ENCODE measurements around the gene PKMYT1. TPM values are rescaled to one million over a fixed set of nuclear protein-coding genes. Genes with fewer than 3 reads are reported as not detected.
A peak's percentile ranks its signal among the peaks of the same experiment; 100 is the strongest.

PKMYT1 gene
- total and polyA plus RNA-seq, 7 experiments from 2014 or later: 0.93 to 89.1 TPM; not detected in 5

- intact Hi-C loops (cut with micrococcal nuclease): loop anchor here (2.0 kb wide), 3 partner anchors 43 to 87 kb away; partner anchors contain the start of gene FLYWCH2 (in 1 of the 2)
- Histone ChIP-seq H3K27me3 (ENCODE audit: control insufficient read depth in 2 of 2, insufficient read depth in 2 of 2, low read length in 2 of 2) (no peaks in the 10 kb centered on the region), H3K36me3 (ENCODE audit: control insufficient read depth in 2 of 3, insufficient read depth in 3 of 3, low read length in 3 of 3) (peaks cover 0 to 43% (median 0%) of the 10 kb centered on the region in 3 experiments), H3K27ac (ENCODE audit: low read depth, low read length) (no peak overlapping the region), H3K4me1 (ENCODE audit: control insufficient read depth in 2 of 2, insufficient read depth in 2 of 2, low read length in 2 of 2) (peaks cover 5 to 10% of the 10 kb centered on the region in 2 donors), H3K9me3 (ENCODE audit: control insufficient read depth in 2 of 3, low read length in 3 of 3) (no peaks in the 10 kb centered on the region), H3K4me3 (ENCODE audit: low read length) (no peak overlapping the region)
- Mint-ChIP-seq H3K9me3 (no peaks in the 10 kb centered on the region), H3K4me3 (no peak overlapping the region), H3K27me3 (no peaks in the 10 kb centered on the region), H3K27ac (peak overlapping the region in 5 of 9 donors; percentile 12 to 63 (median 48)), H3K4me1 (peaks cover 9 to 19% (median 16%) of the 10 kb centered on the region in 7 donors), H3K36me3 (peaks cover 0 to 10% (median 0%) of the 10 kb centered on the region in 5 donors)
- no peak for ATAC-seq
- ChIA-PET POLR2A (interaction anchor here (0.8 to 1.2 kb wide), 2 partner anchors 13 to 43 kb away, joined by 4 to 5 read pairs; partner anchors contain the start of gene FLYWCH2), CTCF (interaction anchor here (0.8 to 1.5 kb wide), 9 partner anchors 12 to 87 kb away, joined by 3 to 7 read pairs (median 5); partner anchors contain the start of genes FLYWCH1 and FLYWCH2)
- no peak for DNase-seq
These were observed 54.1 kb downstream of the PKMYT1 start for GRCh38 chr16:2925951-2926649.

- Histone ChIP-seq H3K4me3 (ENCODE audit: low read length) (no peak overlapping the region), H3K36me3 (ENCODE audit: control insufficient read depth in 2 of 3, insufficient read depth in 3 of 3, low read length in 3 of 3) (peaks cover 0 to 34% (median 0%) of the 10 kb centered on the region in 3 experiments), H3K27me3 (ENCODE audit: control insufficient read depth in 2 of 2, insufficient read depth in 2 of 2, low read length in 2 of 2) (no peaks in the 10 kb centered on the region), H3K4me1 (ENCODE audit: control insufficient read depth in 2 of 2, insufficient read depth in 2 of 2, low read length in 2 of 2) (peaks cover 5 to 10% of the 10 kb centered on the region in 2 donors), H3K9me3 (ENCODE audit: control insufficient read depth in 2 of 3, low read length in 3 of 3) (no peaks in the 10 kb centered on the region), H3K27ac (ENCODE audit: low read depth, low read length) (no peak overlapping the region)
- intact Hi-C loops (cut with micrococcal nuclease): no loop called here
- Mint-ChIP-seq H3K27ac (no peak overlapping the region), H3K4me1 (peaks cover 9 to 19% (median 16%) of the 10 kb centered on the region in 7 donors), H3K27me3 (no peaks in the 10 kb centered on the region), H3K4me3 (no peak overlapping the region), H3K9me3 (no peaks in the 10 kb centered on the region), H3K36me3 (peaks cover 0 to 10% (median 0%) of the 10 kb centered on the region in 5 donors)
- ATAC-seq (no peak), DNase-seq (no peak)
- POLR2A ChIA-PET: interaction anchor here (1.4 kb wide), 1 partner anchor 42 kb away, joined by 5 read pairs; the partner anchor contains the start of gene FLYWCH2
- CTCF ChIA-PET: no interaction called here
These were observed 55.1 kb downstream of the PKMYT1 start for GRCh38 chr16:2924901-2925755.

GRCh38 chr16:2923481-2923880 lies 56.8 kb downstream of the PKMYT1 start:
- Histone ChIP-seq H3K4me3 (ENCODE audit: low read length) (no peak overlapping the region), H3K27me3 (ENCODE audit: control insufficient read depth in 2 of 2, insufficient read depth in 2 of 2, low read length in 2 of 2) (no peaks in the 10 kb centered on the region), H3K36me3 (ENCODE audit: control insufficient read depth in 2 of 3, insufficient read depth in 3 of 3, low read length in 3 of 3) (peaks cover 0 to 20% (median 0%) of the 10 kb centered on the region in 3 experiments), H3K4me1 (ENCODE audit: control insufficient read depth in 2 of 2, insufficient read depth in 2 of 2, low read length in 2 of 2) (peaks cover 5 to 10% of the 10 kb centered on the region in 2 donors), H3K9me3 (ENCODE audit: control insufficient read depth in 2 of 3, low read length in 3 of 3) (no peaks in the 10 kb centered on the region), H3K27ac (ENCODE audit: low read depth, low read length) (no peak overlapping the region)
- ChIA-PET CTCF (interaction anchor here (1.0 to 1.4 kb wide), 2 partner anchors 8 to 56 kb away, joined by 4 read pairs; no protein-coding TSS in a partner anchor), POLR2A (interaction anchor here (1.4 to 1.8 kb wide), 2 partner anchors 40 kb away, joined by 5 read pairs; partner anchors contain the start of gene FLYWCH2)
- H3K27me3 Mint-ChIP-seq: no peaks in the 10 kb centered on the region
- no peak overlapping the region for H3K27ac Mint-ChIP-seq
- no peaks in the 10 kb centered on the region for H3K9me3 Mint-ChIP-seq
- DNase-seq: no peak
- ATAC-seq: no peak
- H3K4me1 Mint-ChIP-seq: peaks cover 13 to 24% (median 21%) of the 10 kb centered on the region in 7 donors
- intact Hi-C loops (cut with micrococcal nuclease): no loop called here
- no peak overlapping the region for H3K4me3 Mint-ChIP-seq
- H3K36me3 Mint-ChIP-seq: peaks cover 0 to 14% (median 5%) of the 10 kb centered on the region in 5 donors

Other genes starting within 250 kb of the PKMYT1 start
- 1,000 to 10,000 TPM in 4 of 5 experiments, 100 to 1,000 TPM in 1; 590 to 1,259 (median 1,020) TPM for gene SRRM2, start 227.8 kb downstream of the PKMYT1 start, total RNA-seq
- gene SRRM2, start 227.8 kb downstream of the PKMYT1 start, polyA plus RNA-seq: 100 to 1,000 TPM in 1 of 2 donors, 10 to 100 TPM in 1; 52.1 to 119 TPM
- 100 to 1,000 TPM in 2 of 5 experiments, 10 to 100 TPM in 3; 65.3 to 242 (median 99.3) TPM for gene ELOB, start 203.2 kb downstream of the PKMYT1 start, total RNA-seq
- gene ELOB, start 203.2 kb downstream of the PKMYT1 start, polyA plus RNA-seq: 100 to 1,000 TPM; 136 to 252 TPM
- gene PRSS33, start 192.9 kb downstream of the PKMYT1 start, total RNA-seq: under 1 TPM in 1 of 5 experiments, not detected in 4; 0.19 TPM
- gene PRSS33, start 192.9 kb downstream of the PKMYT1 start, polyA plus RNA-seq: not detected
- gene PRSS41, start 182.0 kb downstream of the PKMYT1 start, total RNA-seq: not detected
- not detected for gene PRSS41, start 182.0 kb downstream of the PKMYT1 start, polyA plus RNA-seq
- gene PRSS21, start 163.2 kb downstream of the PKMYT1 start, total RNA-seq: 1 to 10 TPM in 4 of 5 experiments, not detected in 1; 1.1 to 7.9 (median 1.4) TPM
- 10 to 100 TPM in 1 of 2 donors, 1 to 10 TPM in 1; 1.9 to 11.2 TPM for gene PRSS21, start 163.2 kb downstream of the PKMYT1 start, polyA plus RNA-seq
- gene ZG16B, start 150.1 kb downstream of the PKMYT1 start, total RNA-seq: 10 to 100 TPM in 1 of 5 experiments, 1 to 10 TPM in 1, not detected in 3; 2.3 to 17.2 TPM
- gene ZG16B, start 150.1 kb downstream of the PKMYT1 start, polyA plus RNA-seq: not detected
- gene PRSS22, start 122.3 kb downstream of the PKMYT1 start, total RNA-seq: under 1 TPM in 2 of 5 experiments, not detected in 3; 0.59 to 0.72 TPM
- not detected for gene PRSS22, start 122.3 kb downstream of the PKMYT1 start, polyA plus RNA-seq
- gene FLYWCH2, start 97.2 kb downstream of the PKMYT1 start, total RNA-seq: 10 to 100 TPM; 13.6 to 30.4 (median 24.0) TPM
- gene FLYWCH2, start 97.2 kb downstream of the PKMYT1 start, polyA plus RNA-seq: 10 to 100 TPM; 24.8 to 26.8 TPM
- 100 to 1,000 TPM in 2 of 5 experiments, 10 to 100 TPM in 3; 48.6 to 149 (median 87.0) TPM for gene FLYWCH1, start 68.5 kb downstream of the PKMYT1 start, total RNA-seq
- gene FLYWCH1, start 68.5 kb downstream of the PKMYT1 start, polyA plus RNA-seq: 10 to 100 TPM; 12.4 to 30.0 TPM
- not detected for gene KREMEN2, start 16.2 kb downstream of the PKMYT1 start, total RNA-seq
- not detected for gene KREMEN2, start 16.2 kb downstream of the PKMYT1 start, polyA plus RNA-seq
- 10 to 100 TPM in 1 of 5 experiments, 1 to 10 TPM in 1, under 1 TPM in 3; 0.40 to 39.4 (median 0.79) TPM for gene PAQR4, start 11.1 kb downstream of the PKMYT1 start, total RNA-seq
- under 1 TPM in 1 of 2 donors, not detected in 1; 0.54 TPM for gene PAQR4, start 11.1 kb downstream of the PKMYT1 start, polyA plus RNA-seq
- gene CLDN9, start 32.5 kb upstream of the PKMYT1 start, total RNA-seq: under 1 TPM in 2 of 5 experiments, not detected in 3; 0.15 to 0.37 TPM
- gene CLDN9, start 32.5 kb upstream of the PKMYT1 start, polyA plus RNA-seq: not detected
- not detected for gene CLDN6, start 37.7 kb upstream of the PKMYT1 start, total RNA-seq
- not detected for gene CLDN6, start 37.7 kb upstream of the PKMYT1 start, polyA plus RNA-seq
- 1 to 10 TPM in 3 of 5 experiments, under 1 TPM in 2; 0.57 to 5.9 (median 1.1) TPM for gene TNFRSF12A, start 39.9 kb upstream of the PKMYT1 start, total RNA-seq
- gene TNFRSF12A, start 39.9 kb upstream of the PKMYT1 start, polyA plus RNA-seq: not detected
- 10 to 100 TPM; 11.5 to 29.6 (median 14.9) TPM for gene HCFC1R1, start 43.5 kb upstream of the PKMYT1 start, total RNA-seq
- gene HCFC1R1, start 43.5 kb upstream of the PKMYT1 start, polyA plus RNA-seq: 10 to 100 TPM; 12.0 to 24.6 TPM
- gene THOC6, start 43.6 kb upstream of the PKMYT1 start, total RNA-seq: 10 to 100 TPM; 25.3 to 55.5 (median 26.0) TPM
- gene THOC6, start 43.6 kb upstream of the PKMYT1 start, polyA plus RNA-seq: 10 to 100 TPM; 46.3 to 60.6 TPM
- gene BICDL2, start 56.5 kb upstream of the PKMYT1 start, total RNA-seq: 1 to 10 TPM in 1 of 5 experiments, not detected in 4; 1.0 TPM
- not detected for gene BICDL2, start 56.5 kb upstream of the PKMYT1 start, polyA plus RNA-seq
- 10 to 100 TPM in 2 of 5 experiments, 1 to 10 TPM in 1, under 1 TPM in 2; 0.73 to 64.4 (median 3.7) TPM for gene MMP25, start 66.1 kb upstream of the PKMYT1 start, total RNA-seq
- under 1 TPM; 0.64 to 0.93 TPM for gene MMP25, start 66.1 kb upstream of the PKMYT1 start, polyA plus RNA-seq
- gene IL32, start 85.2 kb upstream of the PKMYT1 start, total RNA-seq: 1,000 to 10,000 TPM in 1 of 5 experiments, 100 to 1,000 TPM in 4; 351 to 3,697 (median 587) TPM
- 1,000 to 10,000 TPM; 1,418 to 1,605 TPM for gene IL32, start 85.2 kb upstream of the PKMYT1 start, polyA plus RNA-seq
- under 1 TPM in 3 of 5 experiments, not detected in 2; 0.22 to 0.61 (median 0.29) TPM for gene ZSCAN10, start 118.8 kb upstream of the PKMYT1 start, total RNA-seq
- gene ZSCAN10, start 118.8 kb upstream of the PKMYT1 start, polyA plus RNA-seq: under 1 TPM in 1 of 2 donors, not detected in 1; 0.35 TPM
- gene ZNF205, start 132.1 kb upstream of the PKMYT1 start, total RNA-seq: under 1 TPM in 1 of 5 experiments, not detected in 4; 0.29 TPM
- gene ZNF205, start 132.1 kb upstream of the PKMYT1 start, polyA plus RNA-seq: under 1 TPM in 1 of 2 donors, not detected in 1; 0.09 TPM
- 10 to 100 TPM in 3 of 5 experiments, 1 to 10 TPM in 2; 3.8 to 14.0 (median 11.8) TPM for gene ZNF213, start 154.6 kb upstream of the PKMYT1 start, total RNA-seq
- gene ZNF213, start 154.6 kb upstream of the PKMYT1 start, polyA plus RNA-seq: 1 to 10 TPM; 1.7 to 3.4 TPM
- gene OR1F1, start 207.8 kb upstream of the PKMYT1 start, total RNA-seq: under 1 TPM in 2 of 5 experiments, not detected in 3; 0.38 to 0.41 TPM
- gene OR1F1, start 207.8 kb upstream of the PKMYT1 start, polyA plus RNA-seq: under 1 TPM in 1 of 2 donors, not detected in 1; 0.35 TPM